ENCODE data around the gene WDR77.

- TF ChIP-seq, protein P1, sequence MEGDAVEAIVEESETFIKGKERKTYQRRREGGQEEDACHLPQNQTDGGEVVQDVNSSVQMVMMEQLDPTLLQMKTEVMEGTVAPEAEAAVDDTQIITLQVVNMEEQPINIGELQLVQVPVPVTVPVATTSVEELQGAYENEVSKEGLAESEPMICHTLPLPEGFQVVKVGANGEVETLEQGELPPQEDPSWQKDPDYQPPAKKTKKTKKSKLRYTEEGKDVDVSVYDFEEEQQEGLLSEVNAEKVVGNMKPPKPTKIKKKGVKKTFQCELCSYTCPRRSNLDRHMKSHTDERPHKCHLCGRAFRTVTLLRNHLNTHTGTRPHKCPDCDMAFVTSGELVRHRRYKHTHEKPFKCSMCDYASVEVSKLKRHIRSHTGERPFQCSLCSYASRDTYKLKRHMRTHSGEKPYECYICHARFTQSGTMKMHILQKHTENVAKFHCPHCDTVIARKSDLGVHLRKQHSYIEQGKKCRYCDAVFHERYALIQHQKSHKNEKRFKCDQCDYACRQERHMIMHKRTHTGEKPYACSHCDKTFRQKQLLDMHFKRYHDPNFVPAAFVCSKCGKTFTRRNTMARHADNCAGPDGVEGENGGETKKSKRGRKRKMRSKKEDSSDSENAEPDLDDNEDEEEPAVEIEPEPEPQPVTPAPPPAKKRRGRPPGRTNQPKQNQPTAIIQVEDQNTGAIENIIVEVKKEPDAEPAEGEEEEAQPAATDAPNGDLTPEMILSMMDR (conservative IDR thresholded peaks at IDR 0.05; ENCODE audit: low read length), result no peak
- no peak for TF ChIP-seq EZH2phosphoT487 (IDR thresholded peaks at IDR 0.05; ENCODE audit: borderline replicate concordance)
Measured at GRCh38 chr1:111406321-111406768, 42.7 kb downstream of the WDR77 start.
